Measurements from ENCODE around the gene CNPPD1. TPM values are rescaled to one million over a fixed set of nuclear protein-coding genes. Genes with fewer than 3 reads are reported as not detected.
"Not testable (repeated sequence)": the region's sequence is repeated elsewhere in the genome, so short reads cannot be mapped to it uniquely, and the experiment has no call there.

CNPPD1 gene
- total RNA-seq, 1 donor from 2014 or later: 55.8 TPM

DNA sequence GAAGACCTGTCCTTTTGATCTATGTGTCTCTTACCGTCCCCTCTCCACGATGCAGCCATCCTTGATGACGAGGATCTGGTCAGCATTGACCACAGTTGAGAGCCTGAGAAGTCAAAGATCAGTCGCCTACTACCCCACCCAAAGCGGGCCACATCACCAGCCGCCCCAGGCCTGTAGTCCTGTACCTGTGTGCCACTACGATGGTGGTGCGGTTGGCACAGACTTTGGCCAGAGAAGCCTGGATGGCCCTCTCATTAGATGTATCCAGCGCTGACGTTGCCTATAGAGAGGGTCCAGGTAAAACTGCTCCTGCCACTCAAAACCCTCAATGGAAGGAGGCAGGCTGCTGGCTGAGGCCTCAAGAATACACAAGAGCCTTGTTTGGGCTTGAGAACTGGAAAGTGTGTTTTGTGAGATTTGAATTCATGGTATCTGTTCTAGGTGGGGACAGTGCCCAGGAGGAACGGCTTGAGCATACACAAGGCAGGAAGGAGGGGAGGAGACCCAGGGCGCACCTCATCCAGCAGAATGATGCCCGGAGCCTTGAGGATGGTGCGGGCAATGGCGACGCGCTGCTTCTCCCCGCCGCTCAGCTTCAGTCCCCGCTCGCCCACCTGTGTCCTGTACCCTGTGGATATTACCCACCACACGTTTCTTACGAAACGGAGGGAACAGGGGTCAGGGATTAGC lies 33.6 kb upstream of the CNPPD1 start:
- intact Hi-C loops (cut with DNase I): no loop called here
- DNase-seq (ENCODE audit: low spot score) (no peak), ATAC-seq (no peak)

DNA sequence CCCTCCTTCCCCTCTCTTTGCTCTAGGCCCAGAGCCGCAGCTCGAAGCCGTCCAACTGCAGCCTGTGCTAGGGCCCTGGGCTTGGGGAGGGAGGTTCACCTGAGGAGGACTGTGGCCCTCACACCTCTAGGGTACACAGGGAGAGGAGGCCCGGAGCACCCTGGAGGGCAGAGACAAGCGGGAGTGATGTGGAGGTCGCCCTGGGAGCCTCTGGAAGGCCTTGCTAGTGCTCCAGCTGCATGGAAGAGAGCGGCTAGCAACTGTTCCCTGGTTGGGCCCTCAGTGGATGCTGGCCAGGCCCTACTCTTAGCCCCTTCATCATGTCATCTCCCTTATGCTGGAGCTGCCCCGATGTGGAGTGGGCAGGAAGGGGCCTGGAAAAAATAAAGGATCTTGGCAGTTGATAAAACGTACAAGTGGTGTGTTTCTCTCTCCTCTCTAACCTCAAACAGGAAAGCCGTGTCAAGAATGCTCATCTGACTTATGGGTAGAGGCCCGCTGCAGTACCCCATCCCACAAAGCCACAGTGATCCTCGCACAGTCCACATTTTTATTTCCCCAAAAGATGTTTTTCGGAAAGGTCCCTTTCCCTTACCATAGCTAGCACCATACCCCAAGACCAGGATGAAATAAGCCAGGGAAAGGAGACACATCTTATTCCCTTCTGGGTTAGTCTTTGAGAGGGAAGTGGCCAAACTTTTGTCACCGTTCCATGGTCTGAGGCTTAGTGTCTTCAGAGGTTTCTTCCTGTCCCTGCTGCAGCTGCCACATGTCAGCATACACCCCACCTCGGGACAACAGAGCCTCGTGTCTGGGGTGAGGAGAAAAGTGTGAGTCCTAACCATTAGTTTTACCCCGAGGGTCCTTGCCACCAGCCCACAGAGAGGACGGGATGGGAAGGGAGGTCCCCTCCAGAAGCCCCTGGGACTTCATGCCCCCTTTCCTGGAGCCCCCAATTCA lies 32.8 kb upstream of the CNPPD1 start:
- ATAC-seq (no peak), DNase-seq (ENCODE audit: low spot score) (no peak)
- intact Hi-C loops (cut with DNase I): no loop called here

GRCh38 chr2:219207884-219208740 lies 31.4 kb upstream of the CNPPD1 start:
- intact Hi-C loops (cut with DNase I): no loop called here
- DNase-seq (ENCODE audit: low spot score) (no peak), ATAC-seq (no peak)

DNA sequence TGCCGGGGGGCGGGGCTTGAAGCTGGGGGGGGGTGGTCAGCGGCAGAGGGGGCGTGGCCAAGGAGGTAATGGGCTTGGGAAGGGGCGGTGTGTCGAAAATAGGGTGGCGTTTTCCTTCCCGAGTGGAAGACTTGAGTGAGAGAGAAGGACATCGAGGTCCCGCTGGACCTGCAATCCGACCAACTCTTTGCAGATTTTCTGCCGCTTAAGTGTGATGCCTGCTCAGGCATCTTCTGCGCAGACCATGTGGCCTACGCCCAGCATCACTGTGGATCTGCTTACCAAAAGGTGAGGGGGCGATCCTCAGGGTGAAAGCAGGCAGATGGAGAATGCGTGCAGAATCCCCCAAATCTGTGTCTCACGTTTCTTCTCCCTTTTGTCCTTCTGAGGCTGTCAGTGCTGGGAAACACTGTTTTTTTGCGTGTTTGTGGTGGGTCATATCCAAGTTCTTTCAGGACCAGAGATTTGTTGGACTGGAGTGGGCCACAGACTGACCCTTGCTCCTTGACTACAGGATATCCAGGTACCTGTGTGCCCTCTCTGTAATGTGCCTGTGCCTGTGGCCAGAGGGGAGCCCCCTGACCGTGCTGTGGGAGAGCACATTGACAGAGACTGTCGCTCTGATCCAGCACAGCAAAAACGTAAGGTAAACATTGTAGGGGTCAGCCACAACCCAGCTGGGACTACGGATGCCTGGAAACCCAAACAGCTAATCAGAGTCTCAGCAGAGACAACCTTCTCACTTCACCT lies 30.6 kb upstream of the CNPPD1 start:
- no peak for DNase-seq (ENCODE audit: low spot score)
- peak; percentile 1 for ATAC-seq

GRCh38 chr2:219206328-219207133 lies 29.8 kb upstream of the CNPPD1 start, which contains the start of gene ZFAND2B:
ZFAND2B (plus strand) TSS chr2:219206782; CDS start chr2:219206988, 206 bp downstream.
- intact Hi-C loops (cut with DNase I): no loop called here
- ATAC-seq: peak; percentile 96
- peak; percentile 97 for DNase-seq (ENCODE audit: low spot score)

More for the DNA sequence above, 30.6 kb upstream of the CNPPD1 start:
- intact Hi-C loops (cut with DNase I): no loop called here

DNA sequence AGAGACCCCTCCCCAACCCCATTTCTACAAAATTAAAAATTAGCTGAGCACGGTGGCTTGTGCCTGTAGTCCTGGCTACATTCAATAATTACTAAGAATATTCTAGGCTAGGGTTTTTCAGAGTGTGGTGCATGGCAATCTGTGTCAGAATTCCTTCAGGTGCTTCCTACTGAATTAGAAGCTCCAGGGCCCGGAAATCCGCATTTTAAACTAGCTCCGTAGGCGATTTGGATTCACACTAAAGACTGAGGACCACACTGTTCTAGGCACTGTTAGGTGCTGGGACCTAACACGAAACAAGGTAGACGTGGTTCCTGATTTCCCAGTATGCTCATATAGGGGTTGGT lies 29.2 kb upstream of the CNPPD1 start:
- ATAC-seq (no peak), DNase-seq (ENCODE audit: low spot score) (no peak)
- intact Hi-C loops (cut with DNase I): no loop called here

- intact Hi-C loops (cut with DNase I): no loop called here
- DNase-seq (ENCODE audit: low spot score) (no peak), ATAC-seq (no peak)
Observed at GRCh38 chr2:219205165-219205538, 28.4 kb upstream of the CNPPD1 start.

DNA sequence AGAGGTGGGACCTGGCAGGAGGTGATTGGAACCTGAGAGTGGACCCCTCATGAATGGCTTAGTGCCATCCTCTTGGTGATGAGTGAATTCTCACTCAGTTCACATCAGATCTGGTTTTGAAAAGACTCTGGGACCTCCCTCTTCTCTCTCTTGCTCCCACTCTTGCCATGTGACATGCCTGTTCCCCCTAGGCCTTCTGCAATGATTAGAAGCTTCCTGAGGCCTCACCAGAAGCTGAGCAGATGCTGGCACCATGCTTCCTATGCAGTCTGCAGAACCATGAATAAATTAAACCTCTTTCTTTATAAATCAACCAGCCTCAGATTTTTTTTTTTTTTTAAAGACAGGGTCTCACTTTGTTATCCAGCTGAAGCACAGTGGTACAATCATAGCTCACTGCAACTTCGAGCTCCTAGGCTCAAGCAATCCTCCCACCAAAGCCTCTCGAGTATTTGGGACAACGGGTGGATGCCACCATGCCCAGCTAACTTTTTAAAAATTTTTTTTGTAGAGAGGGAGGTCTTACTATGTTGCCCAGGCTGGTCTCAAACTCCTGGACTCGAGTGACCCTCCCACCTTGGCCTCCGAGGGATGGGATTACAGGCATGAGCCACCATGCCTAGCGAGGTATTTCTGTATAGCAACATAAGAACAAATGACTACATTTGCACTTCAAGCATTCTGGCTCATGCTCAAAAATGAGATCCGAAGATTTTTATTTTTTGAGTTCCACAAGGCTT lies 27.9 kb upstream of the CNPPD1 start:
- intact Hi-C loops (cut with DNase I): no loop called here
- DNase-seq (ENCODE audit: low spot score) (no peak), ATAC-seq (no peak)

- intact Hi-C loops (cut with DNase I); DNase-seq (ENCODE audit: low spot score); ATAC-seq: not testable (repeated sequence)
Observed at GRCh38 chr2:219201331-219201730, 24.6 kb upstream of the CNPPD1 start.

DNA sequence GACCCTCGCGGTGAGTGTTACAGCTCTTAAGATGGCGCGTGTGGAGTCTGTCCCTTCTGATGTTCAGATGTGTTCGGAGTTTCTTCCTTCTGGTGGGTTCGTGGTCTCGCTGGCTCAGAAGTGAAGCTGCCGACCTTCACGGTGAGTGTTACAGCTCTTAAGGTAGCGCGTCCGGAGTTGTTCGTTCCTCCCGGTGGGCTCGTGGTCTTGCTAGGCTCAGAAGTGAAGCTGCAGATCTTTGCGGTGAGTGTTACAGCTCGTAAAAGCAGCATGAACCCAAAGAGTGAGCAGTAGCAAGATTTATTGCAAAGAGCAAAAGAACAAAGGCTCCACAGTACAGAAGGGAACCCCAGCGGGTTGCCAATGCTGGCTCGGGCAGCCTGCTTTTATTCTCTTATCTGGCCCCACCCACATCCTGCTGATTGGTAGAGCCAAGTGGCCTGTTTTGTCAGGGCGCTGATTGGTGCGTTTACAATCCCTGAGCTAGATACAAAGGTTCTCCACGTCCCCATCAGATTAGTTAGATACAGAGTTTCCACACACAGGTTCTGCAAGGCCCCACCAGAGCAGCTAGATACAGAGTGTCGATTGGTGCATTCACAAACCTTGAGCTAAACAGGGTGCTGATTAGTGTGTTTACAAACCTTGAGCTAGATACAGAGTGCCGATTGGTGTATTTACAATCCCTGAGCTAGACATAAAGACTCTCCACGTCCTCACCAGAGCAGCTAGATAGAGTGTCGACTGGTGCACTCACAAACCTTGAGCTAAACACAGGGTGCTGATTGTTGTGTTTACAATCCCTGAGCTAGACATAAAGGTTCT lies 24.0 kb upstream of the CNPPD1 start:
- DNase-seq (ENCODE audit: low spot score); ATAC-seq; intact Hi-C loops (cut with DNase I): not testable (repeated sequence)

DNA sequence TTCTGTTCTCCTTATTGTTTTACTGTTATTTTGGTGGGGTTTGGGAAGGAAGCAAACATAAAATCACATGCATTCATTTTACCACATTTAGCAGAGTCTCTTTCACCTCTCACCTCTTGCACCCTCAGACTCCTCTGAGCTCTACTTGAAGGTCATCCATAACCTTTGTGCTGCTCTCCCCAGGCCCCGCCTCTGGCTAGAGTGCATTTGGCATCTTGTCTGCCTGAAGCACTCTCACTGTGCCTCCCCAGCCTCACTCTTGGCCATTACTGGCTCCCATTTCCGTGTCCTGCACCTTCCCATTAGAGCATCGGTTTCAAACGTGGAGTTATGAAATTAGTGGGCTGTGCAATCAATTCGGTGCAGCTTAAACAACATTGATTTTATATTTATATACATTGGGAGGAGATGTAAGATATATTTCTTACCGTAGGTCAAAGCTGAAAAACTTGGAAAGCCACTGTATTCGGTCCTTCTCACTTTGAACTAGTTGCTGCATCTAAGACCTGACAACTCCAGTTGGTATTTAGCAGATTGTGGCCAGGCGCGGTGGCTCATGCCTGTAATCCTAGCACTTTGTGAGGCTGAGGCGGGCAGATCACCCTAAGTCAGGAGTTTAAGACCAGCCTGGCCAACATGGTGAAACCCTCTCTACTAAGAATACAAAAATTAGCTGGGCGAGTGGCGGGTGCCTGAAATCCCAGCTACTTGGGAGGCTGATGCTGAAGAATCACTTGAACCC lies 22.9 kb upstream of the CNPPD1 start:
- DNase-seq (ENCODE audit: low spot score): no peak
- no peak for ATAC-seq
- intact Hi-C loops (cut with DNase I): no loop called here

DNA sequence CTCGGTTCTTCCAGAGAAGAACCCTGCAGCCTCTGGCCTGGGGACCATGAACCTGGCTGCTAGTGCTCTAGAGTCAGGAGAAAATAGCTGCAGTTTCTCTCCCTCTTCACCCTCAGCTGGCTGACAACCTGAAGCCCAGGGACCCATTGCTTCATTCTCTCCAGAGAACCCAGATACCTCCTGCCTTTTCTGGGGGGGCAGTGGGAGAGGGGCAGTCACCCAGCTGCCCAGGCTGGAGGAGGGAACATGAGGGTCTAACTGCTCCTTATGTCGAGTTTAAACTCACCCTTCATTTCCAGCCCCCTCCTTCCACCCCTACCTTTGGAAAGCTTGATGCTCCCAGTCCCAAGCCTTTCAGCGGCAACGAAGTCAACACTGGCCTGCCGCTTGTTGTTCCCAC lies 22.2 kb upstream of the CNPPD1 start:
- intact Hi-C loops (cut with DNase I): no loop called here
- ATAC-seq: no peak

GRCh38 chr2:219197388-219197787 lies 20.7 kb upstream of the CNPPD1 start:
- intact Hi-C loops (cut with DNase I): no loop called here
- ATAC-seq (no peak), DNase-seq (ENCODE audit: low spot score) (no peak)

More for the DNA sequence above, 22.2 kb upstream of the CNPPD1 start:
- DNase-seq (ENCODE audit: low spot score): no peak

DNA sequence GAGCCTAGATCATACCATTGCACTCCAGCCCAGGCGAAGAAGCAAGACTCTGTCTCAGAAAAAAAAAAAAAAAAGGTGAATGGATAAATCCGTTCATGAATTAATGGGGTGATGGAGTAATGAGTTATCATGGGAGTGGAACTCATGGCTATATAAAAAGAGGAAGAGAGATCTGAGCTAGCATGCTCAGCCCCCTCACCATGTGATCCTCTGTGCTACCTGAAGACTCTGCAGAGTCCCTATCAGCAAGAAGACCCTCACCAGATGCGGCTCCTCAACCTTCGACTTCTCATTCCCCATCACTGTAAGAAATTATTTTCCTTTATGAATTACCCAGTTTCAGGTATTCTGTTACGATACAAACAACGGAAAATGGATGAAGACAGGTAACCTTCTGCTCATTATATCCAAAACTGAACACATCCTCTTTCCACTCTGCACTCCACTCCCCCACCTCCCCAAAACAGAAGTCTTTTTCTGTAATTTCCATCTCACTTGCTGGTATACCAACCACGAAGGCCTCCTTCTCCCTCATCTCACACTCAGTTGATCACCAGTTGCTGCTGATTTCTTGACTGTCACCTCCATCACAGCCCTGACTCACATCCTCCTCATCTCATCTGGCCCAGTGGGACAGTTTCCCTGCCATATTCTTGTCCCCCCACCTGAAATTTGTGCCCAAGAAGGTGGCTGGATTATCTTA lies 10.2 kb upstream of the CNPPD1 start:
- DNase-seq (ENCODE audit: low spot score) (no peak), ATAC-seq (no peak)
- intact Hi-C loops (cut with DNase I): no loop called here

- intact Hi-C loops (cut with DNase I): no loop called here
- ATAC-seq: no peak
- DNase-seq (ENCODE audit: low spot score): no peak
Observed at GRCh38 chr2:219184121-219184520, 7.4 kb upstream of the CNPPD1 start.

Measured in sciatic nerve (tissue), 2 donors.